NCI-H526 treated with DMSO at 0.1 percent for 48 hours (cell line): ENCODE data around the gene TEX44.
"Not testable (repeated sequence)": the region's sequence is repeated elsewhere in the genome, so short reads cannot be mapped to it uniquely, and the experiment has no call there.

ENCODE experiments used
- DNase-seq: peaks from one replicate; lab custom pipeline; 2025; lab: John Stamatoyannopoulos, UW

Gene TEX44

DNA sequence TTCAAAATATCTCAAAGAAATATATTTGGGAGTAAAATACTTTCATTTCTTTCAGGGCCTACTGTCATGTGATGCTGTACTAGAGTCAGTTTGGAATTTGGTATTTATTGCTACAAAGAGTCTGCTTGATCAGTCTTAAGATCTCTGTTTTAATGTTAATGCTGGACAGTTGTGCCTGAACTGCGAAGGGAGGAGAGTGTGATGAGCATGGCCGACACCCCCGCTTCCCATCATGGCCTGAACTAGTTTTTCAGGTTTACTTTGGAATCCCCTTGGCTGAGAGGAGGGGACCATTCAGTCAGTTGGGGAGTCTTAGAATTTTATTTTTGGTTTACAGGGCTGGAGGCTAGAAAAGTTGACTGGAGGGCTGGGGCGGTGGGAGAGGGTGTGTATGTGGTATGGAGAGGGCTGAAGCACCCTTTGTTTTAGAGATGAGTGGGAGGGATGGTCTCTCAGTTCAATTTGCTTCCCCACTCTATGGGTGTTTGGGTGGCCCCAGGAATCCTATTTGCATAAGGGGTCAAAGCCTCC lies 20.9 kb upstream of the TEX44 start:
- DNase-seq: peak; percentile 71

DNA sequence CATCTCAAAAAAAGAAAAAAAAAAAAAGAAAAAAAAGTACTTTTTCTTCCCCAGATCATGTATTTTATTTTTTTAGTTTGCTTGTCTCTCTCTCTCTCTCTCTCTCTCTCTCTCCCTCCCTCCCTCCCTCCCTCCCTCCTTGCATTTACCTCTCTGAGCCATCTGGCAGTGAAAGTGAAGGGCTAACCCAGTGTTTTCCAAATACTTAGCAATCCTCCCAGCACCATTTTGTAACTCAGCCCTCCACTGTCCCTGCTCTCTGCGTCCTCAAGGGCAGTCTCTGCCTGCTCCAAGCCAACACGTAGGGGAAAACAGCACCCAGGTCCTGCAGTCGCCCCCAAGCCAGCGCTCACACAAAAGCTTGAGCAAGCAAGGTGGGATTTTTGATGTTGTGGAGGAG lies 19.6 kb upstream of the TEX44 start:
- no peak for DNase-seq

DNA sequence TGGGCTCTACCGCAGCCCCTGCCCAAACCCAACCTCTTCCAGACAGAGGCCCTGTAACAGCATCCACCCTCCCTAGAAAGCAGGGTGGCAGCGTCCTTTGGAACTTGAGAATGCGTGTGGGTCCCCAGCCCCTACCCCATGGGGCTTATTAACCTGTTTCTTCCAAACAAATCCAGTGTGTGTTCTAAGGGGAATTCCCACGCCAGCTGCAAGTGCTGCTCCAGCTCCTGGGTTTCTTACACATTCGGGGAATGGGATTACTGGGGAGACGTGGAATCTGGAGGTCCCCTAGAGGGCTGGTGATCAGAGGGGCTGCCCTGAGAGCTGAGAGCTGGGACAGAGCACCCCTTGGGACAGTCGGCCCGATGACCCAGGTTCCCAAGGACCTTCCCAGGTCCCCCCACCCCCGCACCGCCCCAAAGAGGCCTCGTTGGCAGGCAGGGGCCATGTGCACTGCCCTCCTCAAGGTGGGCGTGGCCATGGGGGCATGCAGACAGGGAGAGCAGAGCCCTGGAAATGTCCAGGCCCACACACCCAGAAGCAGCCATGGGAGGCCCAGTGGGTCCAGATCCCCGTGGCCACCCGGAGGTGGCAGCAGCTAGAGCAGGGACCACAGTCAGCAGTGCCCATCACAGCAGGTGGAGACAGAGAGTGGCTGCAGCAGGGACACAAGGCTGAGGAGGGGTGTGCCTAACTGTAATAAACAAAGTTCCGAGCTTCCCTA lies 18.8 kb upstream of the TEX44 start:
- DNase-seq: no peak

DNA sequence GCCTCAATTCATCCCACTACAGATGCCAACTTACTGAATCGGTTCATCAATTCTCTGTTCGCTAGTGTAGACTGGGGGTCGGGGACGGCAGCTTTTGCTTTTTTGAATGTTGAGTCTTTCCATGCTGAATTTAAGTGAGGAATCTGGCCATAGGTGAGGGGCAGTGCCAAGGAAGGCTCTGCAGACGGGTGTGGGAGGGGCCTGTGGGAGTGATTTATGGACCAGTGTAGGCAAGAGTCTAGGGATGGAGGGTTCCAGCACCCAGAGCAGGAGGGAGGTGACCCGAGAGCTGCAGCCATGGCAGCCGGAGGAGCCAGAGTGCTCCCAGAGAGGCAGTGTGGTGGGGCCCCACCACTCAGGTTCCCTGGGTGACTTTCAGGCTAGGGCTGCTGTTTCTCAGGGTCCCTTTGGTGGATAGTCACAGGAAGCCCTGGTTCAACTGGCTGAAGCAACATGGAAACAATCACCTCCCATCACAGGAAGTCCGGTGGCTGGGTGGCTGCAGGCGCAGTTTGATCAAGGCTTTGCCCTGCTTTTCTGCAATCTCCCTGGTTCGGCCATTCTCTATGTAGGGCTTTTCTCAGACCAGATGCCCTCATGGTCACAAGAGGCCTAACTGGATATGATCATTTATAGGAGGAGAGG lies 16.9 kb upstream of the TEX44 start:
- no peak for DNase-seq

DNA sequence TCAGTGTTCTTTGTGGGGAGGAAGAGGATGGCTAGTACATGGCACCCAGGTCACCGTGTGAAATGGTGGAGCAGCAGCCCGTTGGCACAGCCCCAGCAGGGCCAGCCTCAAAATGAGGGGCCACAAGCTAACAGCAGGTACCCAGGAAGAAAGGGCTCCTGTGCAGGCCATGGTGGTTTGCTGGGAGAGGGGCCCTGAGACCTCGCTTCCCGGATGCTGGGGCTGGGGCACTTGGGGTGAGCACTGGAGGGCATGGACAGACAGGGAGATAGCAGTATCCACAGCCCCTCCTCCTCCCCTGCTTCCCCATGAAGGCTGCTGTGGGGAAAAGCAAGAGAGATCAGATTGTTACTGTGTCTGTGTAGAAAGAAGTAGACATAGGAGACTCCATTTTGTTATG lies 16.2 kb upstream of the TEX44 start:
- no peak for DNase-seq

DNA sequence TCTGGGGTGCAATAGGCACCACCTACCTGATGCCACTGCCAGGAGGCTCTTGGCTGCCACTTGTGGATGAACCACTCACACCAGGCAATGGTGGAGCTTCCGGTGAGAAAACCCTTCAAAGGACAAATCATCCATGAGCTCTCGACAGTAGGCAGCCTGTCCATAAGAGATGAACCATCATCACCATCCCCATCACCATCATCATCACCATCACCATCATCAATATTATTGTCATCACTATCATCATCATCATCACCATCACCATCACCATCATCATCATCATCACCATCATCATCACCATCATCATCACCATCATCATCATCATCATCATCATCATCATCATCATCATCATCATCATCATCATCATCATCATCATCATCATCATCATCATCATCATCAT lies 14.0 kb upstream of the TEX44 start:
- not testable (repeated sequence) for DNase-seq

DNA sequence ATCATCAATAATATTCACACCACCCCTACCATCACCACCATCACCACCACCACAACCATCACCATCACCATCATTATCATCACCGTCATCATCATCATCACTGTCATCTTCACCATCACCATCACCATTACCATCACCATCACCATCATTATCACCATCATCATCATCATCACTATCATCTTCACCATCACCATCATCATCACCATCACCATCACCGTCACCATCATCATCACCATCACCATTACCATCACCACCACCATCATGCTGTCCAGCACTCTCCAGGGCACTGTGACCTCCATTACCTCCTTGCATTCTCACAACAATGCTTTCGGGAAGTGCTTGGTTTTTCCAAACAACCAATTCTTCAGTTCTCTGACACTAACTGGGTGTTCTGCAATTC lies 13.1 kb upstream of the TEX44 start:
- DNase-seq: no peak

DNA sequence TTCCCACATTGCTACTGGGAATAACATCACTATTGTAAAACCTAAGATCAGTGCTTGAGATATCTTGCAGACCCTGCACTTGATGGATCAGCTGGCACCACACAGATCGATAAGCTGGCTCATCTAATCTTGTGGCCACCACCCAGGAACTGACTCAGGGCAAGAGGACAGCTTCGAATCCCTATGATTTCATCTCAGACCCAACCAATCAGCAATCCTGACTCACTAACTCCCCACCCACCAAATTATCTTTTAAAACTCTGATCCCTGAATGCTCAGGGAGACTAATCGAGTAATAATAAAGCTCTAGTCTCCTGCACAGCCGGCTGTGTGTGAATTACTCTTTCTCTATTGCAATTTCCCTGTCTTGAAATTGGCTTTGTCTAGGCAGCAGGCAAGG lies 11.3 kb upstream of the TEX44 start:
- no peak for DNase-seq

DNA sequence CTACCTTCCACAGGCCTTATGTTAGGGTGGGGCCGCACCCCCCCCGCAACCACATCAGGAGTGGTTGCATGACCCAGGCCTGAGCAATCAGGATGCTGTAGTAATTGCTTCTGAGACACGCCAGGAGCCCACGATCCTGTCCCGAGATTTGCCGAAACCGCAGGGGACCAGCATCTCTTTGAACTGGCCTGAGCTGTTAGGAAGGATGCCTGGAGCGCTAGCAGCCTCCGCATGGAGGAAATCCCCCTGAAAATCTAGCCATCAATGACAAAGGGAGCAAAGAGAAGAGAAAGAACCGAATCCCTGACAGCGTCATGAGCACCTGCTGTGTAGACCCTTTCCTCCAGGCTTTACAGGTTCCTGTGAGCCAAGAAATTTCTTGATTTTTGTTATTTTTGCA lies 8.7 kb upstream of the TEX44 start:
- no peak for DNase-seq

DNA sequence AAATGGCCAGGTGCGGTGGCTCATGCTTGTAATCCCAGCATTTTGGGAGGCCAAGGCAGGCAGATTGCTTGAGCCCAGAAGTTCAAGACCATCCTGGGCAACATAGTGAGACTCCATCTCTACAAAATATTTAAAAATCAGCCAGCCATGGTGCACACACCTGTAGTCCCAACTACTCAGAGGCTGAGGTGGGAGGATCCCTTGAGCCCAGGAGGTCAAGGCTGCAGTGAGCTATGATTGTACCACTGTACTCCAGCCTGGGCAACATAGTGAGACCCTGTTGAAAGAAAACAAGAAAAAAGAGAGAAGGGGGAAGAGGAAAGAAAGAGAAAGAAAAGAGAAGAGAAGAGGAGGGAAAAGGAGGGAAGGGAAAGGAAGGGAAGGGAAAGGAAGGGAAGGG lies 4.9 kb upstream of the TEX44 start:
- DNase-seq: not testable (repeated sequence)

DNA sequence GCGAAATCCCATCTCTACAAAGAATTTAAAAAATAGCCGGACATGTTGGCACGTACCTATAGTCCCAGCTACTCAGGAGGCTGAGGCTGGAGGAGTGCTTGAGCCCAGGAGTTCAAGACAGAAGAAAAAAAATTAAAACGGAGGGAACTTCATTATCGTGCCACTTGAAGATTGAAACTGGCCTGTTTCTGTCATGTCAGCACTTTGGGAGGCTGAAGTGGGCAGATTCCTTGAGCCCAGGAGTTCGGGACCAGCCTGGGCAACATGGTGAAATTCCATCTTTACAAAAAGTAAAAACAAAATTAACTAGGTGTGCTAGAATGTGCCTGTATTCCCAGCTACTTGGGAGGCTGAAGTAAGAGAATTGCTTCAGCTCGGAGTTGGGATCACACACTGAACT lies 3.0 kb upstream of the TEX44 start:
- no peak for DNase-seq

DNA sequence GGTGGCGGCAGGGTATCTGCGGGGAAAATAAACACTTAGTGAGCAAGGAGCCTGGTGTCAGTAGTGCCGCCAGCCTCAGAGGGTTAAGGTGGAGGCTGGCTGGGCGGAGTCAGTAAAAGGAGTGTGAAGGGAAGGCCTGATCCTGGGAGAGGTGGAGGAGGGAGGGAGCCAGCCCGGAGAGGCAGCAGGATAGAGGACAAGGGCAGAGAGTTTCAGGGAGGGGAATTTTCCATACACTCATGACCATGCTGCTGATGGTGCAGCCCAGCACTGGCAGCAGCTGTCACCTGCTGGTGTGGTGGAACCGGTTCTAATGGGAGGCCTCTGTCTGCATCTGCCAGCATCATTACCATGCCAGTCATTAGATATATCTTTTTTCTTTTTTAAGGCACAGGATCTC lies 2.0 kb upstream of the TEX44 start:
- peak; percentile 82 for DNase-seq

DNA sequence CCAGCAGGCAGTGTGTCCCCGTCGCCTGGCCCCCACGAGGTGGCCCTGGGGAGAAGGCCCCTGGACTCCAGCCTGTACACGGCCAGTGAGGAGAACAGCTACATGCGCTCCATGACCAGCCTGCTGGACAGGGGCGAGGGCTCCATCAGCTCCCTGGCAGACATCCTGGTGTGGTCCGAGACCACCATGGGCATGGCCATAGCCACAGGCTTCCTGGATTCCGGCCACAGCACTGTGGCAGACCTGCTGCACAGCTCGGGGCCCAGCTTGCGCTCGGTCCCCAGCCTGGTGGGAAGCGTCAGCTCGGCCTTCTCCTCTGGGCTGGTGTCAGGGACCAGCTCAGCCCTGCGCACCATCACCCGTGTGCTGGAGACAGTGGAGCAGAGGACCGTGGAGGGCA lies 1.0 kb downstream of the TEX44 start:
- DNase-seq: no peak

DNA sequence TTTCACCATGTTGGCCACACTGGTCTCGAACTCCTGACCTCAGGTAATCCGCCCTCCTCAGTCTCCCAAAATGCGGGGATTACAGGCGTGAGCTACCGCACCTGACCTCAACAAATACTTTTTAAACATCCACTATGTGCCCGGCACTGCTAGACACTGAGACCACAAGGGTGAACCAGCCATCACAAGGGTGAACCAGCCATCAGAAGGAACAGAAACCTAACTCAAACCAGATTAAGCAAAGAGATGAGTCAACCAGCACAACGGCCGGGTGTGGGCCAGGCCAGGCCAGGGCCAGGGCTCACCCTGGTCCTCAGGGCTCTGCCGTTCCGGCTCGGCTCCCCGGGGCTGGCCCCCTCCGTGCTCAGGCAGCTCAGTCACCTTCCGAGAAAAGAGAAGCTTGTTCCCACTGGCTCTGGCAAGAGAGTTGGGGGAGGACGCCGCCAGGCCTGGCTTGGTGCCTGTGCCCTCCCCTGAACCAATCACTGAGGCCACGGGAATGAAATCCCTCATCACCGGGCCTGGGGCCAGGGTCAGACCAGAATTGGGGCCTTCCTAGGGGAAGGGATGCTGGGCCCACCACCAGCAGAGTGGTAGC lies 4.4 kb downstream of the TEX44 start:
- DNase-seq: no peak

DNA sequence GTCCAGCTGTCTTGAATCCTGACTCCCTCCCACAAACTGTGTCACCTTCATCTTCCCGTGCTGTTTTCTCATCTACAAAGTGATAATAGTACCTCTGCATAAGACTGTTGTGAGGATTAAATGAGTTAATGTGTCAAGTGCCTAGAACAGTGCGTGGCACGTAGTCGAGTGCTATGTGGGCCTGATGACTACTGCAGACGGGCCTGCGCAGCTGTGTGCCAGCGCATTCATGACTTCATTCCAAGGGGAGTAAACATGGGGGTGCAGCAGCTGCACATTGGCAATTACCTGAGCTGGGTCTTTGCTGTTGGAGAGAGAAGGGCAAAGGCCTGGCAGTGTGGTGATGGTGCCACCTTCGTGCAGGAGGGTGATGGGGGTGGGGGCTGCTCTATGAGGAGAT lies 5.0 kb downstream of the TEX44 start:
- DNase-seq: no peak

DNA sequence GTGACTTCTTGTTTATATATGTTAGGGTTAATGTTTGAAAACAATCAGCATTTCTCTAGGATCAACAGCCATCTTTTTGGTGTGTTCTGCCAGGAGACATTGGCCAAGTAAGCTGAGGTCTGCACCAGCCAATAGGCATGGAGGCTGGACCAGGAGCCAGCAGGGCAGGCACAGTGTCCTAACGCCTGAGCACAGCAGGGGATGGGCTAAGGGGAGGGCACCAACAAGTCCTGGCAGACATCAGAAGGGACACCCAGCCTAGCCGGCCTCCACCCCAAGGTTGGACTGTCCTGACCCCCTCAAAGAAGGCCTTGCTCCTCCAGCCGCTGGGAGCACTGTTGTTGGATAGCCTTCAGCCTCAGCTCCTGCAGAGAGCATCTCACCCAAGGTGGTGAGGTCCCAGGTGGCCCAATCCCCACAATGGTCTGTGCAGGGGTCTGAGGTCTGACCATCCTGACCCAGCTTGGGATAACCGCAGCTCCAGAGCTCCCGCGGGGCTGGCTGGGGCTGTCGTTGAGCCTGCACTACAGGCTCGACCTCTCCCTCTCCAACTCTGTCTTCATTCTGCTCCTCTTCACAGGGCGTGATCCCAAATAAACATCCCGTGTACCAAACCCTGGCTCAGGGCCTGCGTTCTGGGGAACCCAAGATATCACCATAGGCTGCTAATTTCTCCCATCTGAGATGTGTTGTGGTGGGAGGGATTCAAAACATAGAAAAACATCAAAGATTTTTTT lies 8.1 kb downstream of the TEX44 start:
- no peak for DNase-seq

DNA sequence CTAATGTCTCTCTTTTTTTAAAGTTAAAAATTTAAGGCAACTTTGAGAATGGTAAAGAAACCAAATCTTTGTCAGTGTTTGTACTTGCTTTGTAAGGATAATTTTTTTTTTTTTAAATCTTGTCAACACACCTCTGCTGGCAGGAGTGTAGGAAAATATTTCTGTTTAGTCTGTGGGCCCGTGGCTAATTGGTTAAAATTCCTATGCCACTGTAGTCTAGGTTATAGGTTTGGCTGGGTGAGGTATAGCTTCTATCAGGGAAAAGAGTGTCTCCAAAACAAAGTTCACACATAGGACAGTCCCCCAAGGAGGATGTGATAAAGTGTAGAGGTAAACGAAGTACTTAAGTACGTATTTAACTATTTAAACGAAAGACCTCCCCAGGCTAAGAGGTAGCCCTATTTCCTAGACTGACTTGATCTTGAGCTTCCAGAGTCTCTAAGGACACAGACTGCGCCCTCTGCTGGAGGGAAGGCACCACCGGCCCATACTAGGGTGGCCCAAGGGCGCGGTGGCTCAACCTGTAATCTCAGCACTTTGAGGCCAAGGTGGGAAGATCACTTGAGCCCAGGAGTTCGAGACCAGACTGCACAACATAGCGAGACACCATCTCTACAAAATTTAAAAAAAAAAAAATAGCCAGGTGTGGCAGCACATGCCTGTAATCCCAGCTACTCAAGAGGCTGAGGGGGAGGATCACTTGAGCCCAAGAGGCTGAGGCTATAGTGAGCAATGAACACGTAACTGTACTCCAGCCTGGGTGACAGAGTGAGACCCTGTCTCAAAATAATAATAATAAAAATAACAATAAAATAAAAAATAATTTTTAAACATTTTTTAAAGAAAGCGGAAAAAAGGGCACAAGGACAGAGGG lies 8.9 kb downstream of the TEX44 start:
- DNase-seq: peak; percentile 64

DNA sequence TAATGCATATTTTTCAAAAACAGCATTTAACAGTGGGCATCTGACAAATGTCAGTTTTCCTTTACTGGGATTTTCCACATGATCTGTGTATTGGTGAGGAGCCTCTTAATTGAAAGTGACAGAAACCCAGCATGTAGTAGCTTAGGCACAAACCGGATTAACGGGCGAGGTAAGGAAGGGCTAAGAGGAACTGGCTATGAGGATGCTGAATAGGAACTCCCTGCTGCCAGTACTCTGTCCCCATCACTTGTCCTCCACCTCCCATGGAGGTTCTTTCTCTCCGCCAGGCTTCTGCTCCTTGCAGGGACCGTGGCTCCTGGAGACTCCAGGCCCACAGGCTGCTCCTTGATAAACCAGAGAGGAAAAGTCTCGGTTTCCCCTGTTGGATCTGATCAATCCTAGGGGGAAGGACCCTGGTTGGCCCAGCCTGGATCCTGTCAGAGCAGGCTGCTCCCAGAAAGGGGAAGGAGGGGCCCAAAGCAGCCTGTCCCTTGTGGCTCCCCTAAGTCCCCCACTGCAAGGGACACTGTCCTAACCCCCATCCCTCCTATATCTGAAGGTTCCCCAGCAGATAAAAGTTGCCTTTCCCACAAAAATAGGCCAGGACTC lies 10.3 kb downstream of the TEX44 start:
- no peak for DNase-seq

DNA sequence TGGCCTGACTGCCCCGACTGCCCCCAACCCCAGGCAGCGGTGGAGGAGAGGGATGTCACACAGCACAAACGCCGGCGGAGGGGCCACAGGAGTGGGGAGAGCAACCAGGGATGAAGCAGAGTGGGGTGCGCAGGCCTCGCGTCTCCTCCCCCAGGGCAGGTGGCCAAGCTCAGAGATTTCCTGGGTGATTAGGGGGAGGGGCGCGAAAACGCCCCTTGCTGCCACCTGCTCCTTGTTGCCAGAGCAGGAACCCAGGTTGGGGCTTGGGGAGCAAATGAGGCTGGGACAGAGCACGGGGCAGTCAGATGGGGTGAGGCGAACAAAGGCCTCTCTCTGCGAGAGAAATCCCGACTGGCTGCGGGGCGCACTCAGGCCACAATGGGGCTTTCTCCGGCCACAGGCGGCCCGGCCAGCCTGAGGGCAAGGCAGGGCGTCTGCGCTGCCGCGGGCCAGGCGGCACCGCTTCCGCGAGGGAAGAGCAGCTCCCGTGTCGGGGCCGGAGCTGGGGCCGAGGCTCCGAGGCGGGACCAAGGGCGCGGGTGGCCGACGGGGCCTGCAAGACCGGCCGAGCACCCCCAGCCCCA lies 11.5 kb downstream of the TEX44 start:
- peak; percentile 58 for DNase-seq

DNA sequence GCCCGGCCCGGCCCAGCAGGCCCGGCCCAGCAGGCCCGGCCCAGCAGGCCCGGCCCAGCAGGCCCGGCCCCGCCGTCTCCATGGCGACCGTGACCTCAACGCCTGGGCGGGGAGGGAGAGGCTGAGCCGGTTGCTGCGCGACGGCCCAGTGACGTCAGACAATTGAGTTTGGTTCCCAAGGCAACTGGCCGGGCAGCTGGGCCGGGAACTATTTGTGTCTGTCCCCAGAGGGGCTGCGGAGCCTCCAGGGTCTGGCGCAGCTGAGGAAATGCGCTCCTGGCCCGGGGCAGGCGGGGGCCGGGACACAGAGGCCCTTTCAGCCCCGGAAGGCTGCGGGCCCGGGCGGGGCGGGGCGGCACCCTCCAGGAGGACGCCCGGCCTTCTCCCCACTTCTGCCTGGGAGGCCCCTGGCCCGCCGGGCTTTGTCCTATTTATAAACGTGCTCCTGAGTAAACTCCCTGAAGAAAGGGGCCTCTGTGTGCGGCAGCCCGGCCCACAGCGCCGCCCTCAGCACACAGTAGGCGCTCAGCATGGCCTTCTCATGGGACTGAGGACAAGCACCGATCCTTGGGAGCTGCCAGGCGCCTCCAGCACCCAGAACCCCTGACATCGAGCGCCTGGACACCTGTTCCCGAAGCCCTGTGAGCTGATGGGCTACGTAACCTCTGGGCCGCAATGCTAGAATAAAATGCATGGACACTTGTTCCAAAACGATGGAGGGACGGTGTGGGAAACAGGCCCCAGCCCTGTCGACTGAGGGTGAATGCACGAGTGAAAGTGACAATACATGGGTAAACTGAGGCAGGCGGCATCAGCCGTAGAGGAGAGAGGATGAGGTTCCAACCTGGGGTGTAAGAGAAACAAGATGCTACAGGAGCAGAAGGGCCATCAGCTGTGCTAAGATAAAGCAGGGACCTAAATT lies 12.3 kb downstream of the TEX44 start:
- peak; percentile 94 for DNase-seq
